Stimulated activated CD4-positive, alpha-beta T cell treated with anti-CD3 and anti-CD28 coated beads, TNF-alpha, amount 100 ng/mL, for 4 hours (primary cell): ENCODE data around the gene HEBP2.
A peak's percentile ranks its signal among the peaks of the same experiment; 100 is the strongest.

Source experiments
- DNase-seq, 3 experiments: peaks; one replicate each; pipeline ENCODE4 v3.0.0-alpha.2; 2020; ENCODE audit warnings: low read depth in 3 of 3

The HEBP2 gene

GRCh38 chr6:138397128-138398122 is 6.6 kb upstream of the HEBP2 start:
- DNase-seq = no peak

GRCh38 chr6:138400326-138400725 is 3.7 kb upstream of the HEBP2 start:
- no peak for DNase-seq

GRCh38 chr6:138401960-138402837 is 1.8 kb upstream of the HEBP2 start:
- DNase-seq = no peak

- DNase-seq = no peak
These were observed 1.2 kb upstream of the HEBP2 start for GRCh38 chr6:138402838-138403187.

GRCh38 chr6:138403324-138403800 is 661 bp upstream of the HEBP2 start:
- peak in 2 of 3 experiments; percentile 7 to 10 for DNase-seq

GRCh38 chr6:138404666-138405337 is 779 bp downstream of the HEBP2 start:
- peak in 1 of 3 experiments; percentile 19 for DNase-seq

- DNase-seq = no peak
These were observed 1.9 kb downstream of the HEBP2 start for GRCh38 chr6:138405816-138406413.

GRCh38 chr6:138406443-138406842 is 2.4 kb downstream of the HEBP2 start:
- no peak for DNase-seq

GRCh38 chr6:138410048-138410735 is 6.2 kb downstream of the HEBP2 start:
- DNase-seq = no peak

- DNase-seq = no peak
These were observed 7.2 kb downstream of the HEBP2 start for GRCh38 chr6:138410972-138411880.

GRCh38 chr6:138415125-138415524 is 11.1 kb downstream of the HEBP2 start:
- DNase-seq = no peak

- no peak for DNase-seq
These were observed 12.2 kb downstream of the HEBP2 start for GRCh38 chr6:138416206-138416605.

GRCh38 chr6:138417493-138418117 is 13.6 kb downstream of the HEBP2 start:
- no peak for DNase-seq

GRCh38 chr6:138418118-138418742 is 14.2 kb downstream of the HEBP2 start:
- no peak for DNase-seq

GRCh38 chr6:138419766-138420165 is 15.7 kb downstream of the HEBP2 start:
- no peak for DNase-seq

GRCh38 chr6:138420356-138420755 is 16.3 kb downstream of the HEBP2 start:
- DNase-seq = no peak

GRCh38 chr6:138421089-138421488 is 17.1 kb downstream of the HEBP2 start:
- no peak for DNase-seq

GRCh38 chr6:138421608-138422007 is 17.6 kb downstream of the HEBP2 start:
- no peak for DNase-seq

- no peak for DNase-seq
These were observed 18.8 kb downstream of the HEBP2 start for GRCh38 chr6:138422861-138423260.
